PC-3 (cell line): ENCODE results near the gene PTDSS2. TPM values are rescaled to one million over a fixed set of nuclear protein-coding genes. Genes with fewer than 3 reads are reported as not detected.

Experiments used
- ATAC-seq: fragments of 200-7000 bp; cut with Tn5 transposase; 2 replicates; pipeline ENCODE4 v1.9.1; 2020; ENCODE audit warnings: mild to moderate bottlenecking, moderate library complexity
- BruUV-seq: library from RNA; stranded (reverse); fragments of 400-500 nt; replicated peaks from 2 replicates; lab custom pipeline; 2021; lab: Mats Ljungman, UMichigan
- CTCF ChIA-PET: fragments of 300-600 bp; sonication (Branson Sonifier 250); formaldehyde crosslinking; loops from one replicate; lab custom pipeline; 2022; ENCODE audit warnings: antibody characterized with exemption; lab: Charles Lee
- POLR2A ChIA-PET: fragments of 300-600 bp; sonication (Branson Sonifier 250); formaldehyde crosslinking; loops from one replicate; lab custom pipeline; 2022; ENCODE audit warnings: antibody characterized with exemption; ENCODE audit not compliant: unreplicated experiment; lab: Charles Lee
- DNase-seq: peaks from one replicate; pipeline ENCODE4 v3.0.0-alpha.2; 2015
- H2AFZ ChIP-seq: fragments of 300-600 bp; sonication (generic); 2 replicates; pipeline ENCODE4 v1.6.0; 2016; ENCODE audit warnings: antibody characterized with exemption, low read length
- H3F3A ChIP-seq: fragments of 300-600 bp; sonication (generic); one replicate; pipeline ENCODE4 v1.6.0; 2017; ENCODE audit warnings: antibody characterized with exemption, low read length, control low read depth, mild to moderate bottlenecking; ENCODE audit not compliant: unreplicated experiment
- H3K27ac ChIP-seq: fragments of 300-600 bp; sonication (generic); 2 replicates; pipeline ENCODE4 v1.5.1; 2016; ENCODE audit warnings: mild to moderate bottlenecking, low read length
- H3K27me3 ChIP-seq: fragments of 300-600 bp; sonication (generic); 2 replicates; pipeline ENCODE4 v1.6.1; 2016; ENCODE audit warnings: low read length, mixed read lengths
- H3K36me3 ChIP-seq: fragments of 300-600 bp; sonication (generic); 2 replicates; pipeline ENCODE4 v1.6.1; 2016; ENCODE audit warnings: low read depth, mixed run types, low read length, mixed read lengths
- H3K4me1 ChIP-seq: fragments of 300-600 bp; sonication (generic); 2 replicates; pipeline ENCODE4 v1.5.1; 2016; ENCODE audit warnings: low read length; ENCODE audit not compliant: insufficient read depth
- H3K4me2 ChIP-seq: fragments of 300-600 bp; sonication (generic); 2 replicates; pipeline ENCODE4 v1.6.0; 2016; ENCODE audit warnings: low read length
- H3K4me3 ChIP-seq: fragments of 300-600 bp; sonication (generic); 2 replicates; pipeline ENCODE4 v1.5.1; 2016; ENCODE audit warnings: mild to moderate bottlenecking, low read length, mixed read lengths
- H3K79me2 ChIP-seq: fragments of 300-600 bp; sonication (generic); 2 replicates; pipeline ENCODE4 v1.6.1; 2017; ENCODE audit warnings: low read length, mixed read lengths
- H3K9ac ChIP-seq: fragments of 300-600 bp; sonication (generic); 2 replicates; pipeline ENCODE4 v1.6.0; 2016; ENCODE audit warnings: mild to moderate bottlenecking, low read length
- H3K9me2 ChIP-seq: fragments of 300-600 bp; sonication (generic); replicated peaks from 2 replicates; pipeline ENCODE4 v1.6.1; 2016; ENCODE audit warnings: mixed run types, low read length, mixed read lengths
- H3K9me3 ChIP-seq: fragments of 300-600 bp; sonication (generic); 2 replicates; pipeline ENCODE4 v1.6.1; 2016; ENCODE audit warnings: low read length, mixed read lengths
- H4K20me1 ChIP-seq: fragments of 300-600 bp; sonication (generic); 2 replicates; pipeline ENCODE4 v1.6.1; 2016; ENCODE audit warnings: low read length, mixed read lengths
- EZH2 ChIP-seq: fragments of 300-600 bp; sonication (generic); IDR thresholded peaks from one replicate; pipeline ENCODE4 v1.6.1; 2017; ENCODE audit warnings: antibody characterized with exemption, mild to moderate bottlenecking, low read length; ENCODE audit not compliant: unreplicated experiment
- EZH2phosphoT487 ChIP-seq: fragments of 300-600 bp; sonication (generic); IDR thresholded peaks from 2 replicates; pipeline ENCODE4 v1.6.1; 2018; ENCODE audit warnings: mild to moderate bottlenecking, antibody characterized with exemption, low read length, borderline replicate concordance
- intact Hi-C: fragments of 100-400 bp; cut with micrococcal nuclease; formaldehyde crosslinking; loops from 2 replicates; pipeline ENCODE4 v1.9.0; 2023
- total RNA-seq: library from RNA; depleted of rRNA; stranded (reverse); fragments of >200 nt; gene quantifications from 2 replicates; pipeline ENCODE4 v1.2.3, GENCODE V29; 2014
- TF ChIP-seq, protein P1 (sequence below): fragments of 300-600 bp; sonication (generic); conservative IDR thresholded peaks from 2 replicates; pipeline ENCODE4 v1.5.1; 2017; ENCODE audit warnings: antibody characterized with exemption, low read depth, mild to moderate bottlenecking, low read length

The PTDSS2 gene
- total RNA-seq, 1 experiment from 2014 or later: 53.0 TPM

DNA sequence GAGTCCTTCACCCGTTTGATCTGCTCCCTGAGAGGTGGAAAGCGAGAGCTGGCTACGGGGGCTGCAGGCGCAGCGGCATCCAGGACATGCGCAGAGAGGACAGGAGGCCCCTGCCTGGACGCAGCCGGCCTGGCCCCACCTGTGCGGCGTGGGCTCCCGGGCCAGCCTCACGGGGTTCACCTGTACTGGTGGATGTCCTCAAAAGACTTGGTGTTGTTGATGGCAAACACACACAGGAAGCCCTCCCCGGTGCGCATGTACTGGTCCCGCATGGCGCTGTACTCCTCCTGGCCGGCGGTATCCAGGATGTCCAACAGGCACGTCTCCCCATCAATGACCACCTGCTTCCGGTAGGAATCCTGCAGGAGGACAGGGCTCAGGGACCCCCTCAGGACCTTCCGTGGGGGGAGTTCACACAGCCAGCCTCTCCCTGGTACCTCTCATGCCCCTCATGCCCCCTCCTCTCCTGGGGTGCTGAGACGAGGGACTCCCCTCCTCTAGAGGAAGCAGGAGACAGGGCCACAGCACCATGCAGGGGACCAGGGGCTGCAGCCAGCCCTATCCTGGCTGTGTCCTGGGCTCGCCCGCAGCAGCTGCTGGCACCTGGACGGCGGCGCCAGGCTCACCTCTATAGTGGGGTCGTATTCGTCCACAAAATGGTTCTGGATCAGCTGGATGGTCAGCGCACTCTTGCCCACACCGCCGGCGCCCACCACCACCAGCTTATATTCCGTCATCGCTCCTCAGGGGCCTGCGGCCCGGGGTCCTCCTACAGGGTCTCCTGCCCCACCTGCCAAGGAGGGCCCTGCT lies 83.7 kb downstream of the PTDSS2 start:
- CTCF ChIA-PET: no interaction called here
- Histone ChIP-seq H3K36me3 (no peaks in the 10 kb centered on the region), H2AFZ (no peak overlapping the region), H3K4me2 (peak overlapping the region; percentile 92), H3K27me3 (no peaks in the 10 kb centered on the region), H3K9ac (0 out of 2 replicates have a peak overlapping the region, but pooled peaks have one; percentile 80), H3K27ac (no peak overlapping the region), H3K9me2 (no peaks in the 10 kb centered on the region), H3K4me3 (peak overlapping the region; percentile 89), H3K4me1 (peaks cover 17% of the 10 kb centered on the region), H3K79me2 (peaks cover 16% of the 10 kb centered on the region), H3F3A (no peaks in the 10 kb centered on the region), H3K9me3 (no peaks in the 10 kb centered on the region), H4K20me1 (peaks cover 4% of the 10 kb centered on the region; the same call in 1 of the 2 replicates)
- DNase-seq: no peak
- TSS peak; percentile 63 for BruUV-seq
- ATAC-seq: no peak
- POLR2A ChIA-PET: no interaction called here
- intact Hi-C loops: no loop called here
- TF ChIP-seq, protein P1, sequence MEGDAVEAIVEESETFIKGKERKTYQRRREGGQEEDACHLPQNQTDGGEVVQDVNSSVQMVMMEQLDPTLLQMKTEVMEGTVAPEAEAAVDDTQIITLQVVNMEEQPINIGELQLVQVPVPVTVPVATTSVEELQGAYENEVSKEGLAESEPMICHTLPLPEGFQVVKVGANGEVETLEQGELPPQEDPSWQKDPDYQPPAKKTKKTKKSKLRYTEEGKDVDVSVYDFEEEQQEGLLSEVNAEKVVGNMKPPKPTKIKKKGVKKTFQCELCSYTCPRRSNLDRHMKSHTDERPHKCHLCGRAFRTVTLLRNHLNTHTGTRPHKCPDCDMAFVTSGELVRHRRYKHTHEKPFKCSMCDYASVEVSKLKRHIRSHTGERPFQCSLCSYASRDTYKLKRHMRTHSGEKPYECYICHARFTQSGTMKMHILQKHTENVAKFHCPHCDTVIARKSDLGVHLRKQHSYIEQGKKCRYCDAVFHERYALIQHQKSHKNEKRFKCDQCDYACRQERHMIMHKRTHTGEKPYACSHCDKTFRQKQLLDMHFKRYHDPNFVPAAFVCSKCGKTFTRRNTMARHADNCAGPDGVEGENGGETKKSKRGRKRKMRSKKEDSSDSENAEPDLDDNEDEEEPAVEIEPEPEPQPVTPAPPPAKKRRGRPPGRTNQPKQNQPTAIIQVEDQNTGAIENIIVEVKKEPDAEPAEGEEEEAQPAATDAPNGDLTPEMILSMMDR: no peak
- TF ChIP-seq EZH2: no peak
- no peak for TF ChIP-seq EZH2phosphoT487

DNA sequence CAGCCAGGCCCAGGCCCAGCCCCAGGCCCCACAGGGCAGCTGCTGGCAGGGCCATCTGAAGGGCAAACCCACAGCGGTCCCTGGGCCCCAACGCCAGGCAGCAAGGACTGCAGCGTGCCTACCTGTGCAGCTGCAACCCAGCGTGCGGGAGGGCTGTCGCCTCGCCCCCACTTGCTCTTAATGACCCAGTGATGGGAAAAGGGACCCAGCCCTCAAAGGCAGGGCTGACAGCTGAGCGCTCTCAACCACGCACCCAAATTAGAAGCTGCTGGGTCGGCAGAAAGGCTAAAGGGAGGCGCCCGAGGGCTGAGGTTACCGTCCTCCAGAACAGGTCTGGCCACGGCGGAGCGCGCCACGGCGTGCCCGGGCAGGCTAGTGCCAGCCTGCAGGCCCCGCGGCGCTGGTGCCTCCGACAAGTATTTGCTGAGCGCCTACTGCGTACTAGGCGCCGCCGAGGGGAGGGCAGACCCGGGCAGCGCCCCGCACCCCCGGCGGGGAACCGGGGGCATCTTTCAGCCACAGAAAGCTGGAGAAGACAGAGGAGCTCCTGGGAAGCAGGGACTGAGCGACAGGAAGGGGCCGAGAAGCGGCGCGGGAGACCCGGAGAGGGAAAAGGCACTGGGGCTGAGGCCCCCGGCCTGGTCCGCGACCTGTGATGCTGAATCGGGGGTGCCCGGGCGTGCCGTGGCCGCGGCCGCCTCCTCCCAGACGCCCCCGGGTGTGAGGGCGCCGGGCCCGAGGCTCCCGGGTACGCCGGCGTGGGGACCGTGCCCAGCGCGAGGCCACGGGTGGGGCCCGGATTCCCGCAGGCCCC lies 84.5 kb downstream of the PTDSS2 start:
- Histone ChIP-seq H3K4me1 (peaks cover 17% of the 10 kb centered on the region), H3K27ac (no peak overlapping the region), H3K27me3 (no peaks in the 10 kb centered on the region), H3K36me3 (no peaks in the 10 kb centered on the region), H3K4me2 (peak overlapping the region; percentile 92), H3K9me2 (no peaks in the 10 kb centered on the region), H3K9ac (peak overlapping the region; percentile 80), H2AFZ (peak overlapping the region; percentile 59), H3F3A (no peaks in the 10 kb centered on the region), H3K9me3 (no peaks in the 10 kb centered on the region), H3K79me2 (peaks cover 16% of the 10 kb centered on the region), H3K4me3 (peak overlapping the region; percentile 89), H4K20me1 (peaks cover 4% of the 10 kb centered on the region; the same call in 1 of the 2 replicates)
- DNase-seq (peak; percentile 42), ATAC-seq (peak; percentile 8; the same call in 1 of the 2 replicates)
- TF ChIP-seq EZH2phosphoT487 (no peak), EZH2 (no peak)
- TF ChIP-seq, protein P1: no peak
- intact Hi-C loops: no loop called here
- POLR2A ChIA-PET: no interaction called here
- BruUV-seq: no TSS peak
- CTCF ChIA-PET: no interaction called here
